GM23338 (cell line): ENCODE data around the gene TMEM134. TPM values are rescaled to one million over a fixed set of nuclear protein-coding genes. Genes with fewer than 3 reads are reported as not detected.

Experiments used
- ATAC-seq: fragments of 200-7000 bp; cut with Tn5 transposase; 3 replicates; pipeline ENCODE4 v1.9.1; 2020
- DNase-seq: peaks from one replicate; pipeline ENCODE4 v3.0.0-alpha.2; 2015; ENCODE audit warnings: low spot score
- H2AFZ ChIP-seq: fragments of 200-600 bp; sonication (generic); 2 replicates; pipeline ENCODE4 v1.8.0; 2016; ENCODE audit warnings: antibody characterized with exemption, mild to moderate bottlenecking, moderate library complexity
- H3F3A ChIP-seq: fragments of 200-600 bp; sonication (generic); replicated peaks from 2 replicates; pipeline ENCODE4 v1.8.0; 2017; ENCODE audit warnings: antibody characterized with exemption, mixed run types, low read depth
- H3K27ac ChIP-seq: fragments of 200-600 bp; sonication (generic); 2 replicates; pipeline ENCODE4 v1.6.1; 2016; ENCODE audit warnings: low read depth
- H3K27me3 ChIP-seq: fragments of 200-600 bp; sonication (generic); 2 replicates; pipeline ENCODE4 v1.8.0; 2016; ENCODE audit warnings: mild to moderate bottlenecking, mixed run types, moderate library complexity; ENCODE audit not compliant: insufficient read depth
- H3K36me3 ChIP-seq: fragments of 200-600 bp; sonication (generic); 2 replicates; pipeline ENCODE4 v1.8.0; 2016; ENCODE audit warnings: mild to moderate bottlenecking; ENCODE audit not compliant: insufficient read depth
- H3K4me1 ChIP-seq: fragments of 200-600 bp; sonication (generic); 2 replicates; pipeline ENCODE4 v1.8.0; 2016; ENCODE audit warnings: mild to moderate bottlenecking, moderate library complexity; ENCODE audit not compliant: insufficient read depth
- H3K4me2 ChIP-seq: fragments of 200-600 bp; sonication (generic); 2 replicates; pipeline ENCODE4 v1.7.1; 2017; ENCODE audit warnings: mixed run types
- H3K4me3 ChIP-seq: fragments of 200-600 bp; sonication (generic); 2 replicates; pipeline ENCODE4 v1.6.1; 2016; ENCODE audit warnings: mixed run types
- H3K79me2 ChIP-seq: fragments of 200-600 bp; sonication (generic); replicated peaks from 2 replicates; pipeline ENCODE4 v1.8.0; 2017; ENCODE audit warnings: mild to moderate bottlenecking; ENCODE audit not compliant: insufficient read depth
- H3K9me2 ChIP-seq: fragments of 200-600 bp; sonication (generic); 2 replicates; pipeline ENCODE4 v1.8.0; 2017; ENCODE audit not compliant: insufficient read depth
- H4K20me1 ChIP-seq: fragments of 200-600 bp; sonication (generic); replicated peaks from 2 replicates; pipeline ENCODE4 v1.8.0; 2017; ENCODE audit warnings: mild to moderate bottlenecking; ENCODE audit not compliant: insufficient read depth
- H3K27ac Mint-ChIP-seq: 2 replicates; pipeline ENCODE4 v1.8.0; 2020; ENCODE audit warnings: inconsistent platforms, mild to moderate bottlenecking, moderate library complexity, mixed read lengths
- H3K27me3 Mint-ChIP-seq: 3 replicates; pipeline ENCODE4 v1.8.0; 2022; ENCODE audit warnings: low read depth, mild to moderate bottlenecking, moderate library complexity, mixed read lengths, inconsistent platforms; ENCODE audit not compliant: insufficient read depth, poor library complexity
- H3K36me3 Mint-ChIP-seq: 3 replicates; pipeline ENCODE4 v1.8.0; 2021; ENCODE audit warnings: low read depth, mild to moderate bottlenecking, inconsistent platforms, moderate library complexity, mixed read lengths
- H3K4me1 Mint-ChIP-seq: 3 replicates; pipeline ENCODE4 v1.8.0; 2020; ENCODE audit warnings: mild to moderate bottlenecking, inconsistent platforms, mixed read lengths
- H3K4me3 Mint-ChIP-seq: 3 replicates; pipeline ENCODE4 v1.8.0; 2021; ENCODE audit warnings: moderate library complexity, mild to moderate bottlenecking, inconsistent platforms, mixed read lengths
- H3K9me3 Mint-ChIP-seq: 3 replicates; pipeline ENCODE4 v1.8.0; 2020; ENCODE audit warnings: moderate library complexity, mild to moderate bottlenecking, inconsistent platforms, mixed read lengths
- CREB1 ChIP-seq: fragments of 250-450 bp; sonication (Bioruptor Pico); IDR thresholded peaks from 2 replicates; pipeline ENCODE4 v1.5.0; 2020; ENCODE audit warnings: low read depth, mild to moderate bottlenecking, moderate library complexity
- EZH2phosphoT487 ChIP-seq: fragments of 200-600 bp; sonication (generic); IDR thresholded peaks from one replicate; pipeline ENCODE4 v1.8.1; 2018; ENCODE audit warnings: antibody characterized with exemption; ENCODE audit not compliant: unreplicated experiment
- NANOG ChIP-seq: IDR thresholded peaks from 2 replicates; pipeline ENCODE4 v1.6.1; 2016; ENCODE audit warnings: antibody characterized with exemption, borderline replicate concordance
- ZNF462 ChIP-seq: fragments of 250-450 bp; sonication (Bioruptor Pico); IDR thresholded peaks from 2 replicates; pipeline ENCODE4 v1.5.0; 2020; ENCODE audit warnings: mild to moderate bottlenecking, moderate library complexity
- polyA plus RNA-seq: library from polyadenylated mRNA; unstranded; fragments of >200 nt; fragmentation: Nextera tagmentation; extraction: Ambion mirVana; gene quantifications from 2 replicates; pipeline ENCODE4 v1.2.1, GENCODE V29; 2016
- total RNA-seq: library from RNA; depleted of rRNA; stranded (reverse); fragments of >200 nt; shearing (Covaris generic); gene quantifications from 2 replicates; pipeline ENCODE4 v1.2.3, GENCODE V29; 2014
- TF ChIP-seq, protein P1 (sequence below), 2 experiments: fragments of 200-600 bp in 1 of 2; sonication (generic) in 1 of 2; conservative IDR thresholded peaks; 2 replicates each; pipeline versions ENCODE4 v1.5.1 to v1.6.1; 2016 to 2017; ENCODE audit warnings: antibody characterized with exemption in 2 of 2, low read depth in 2 of 2, mild to moderate bottlenecking in 2 of 2, moderate library complexity in 1 of 2
- TF ChIP-seq, protein P2 (sequence below): IDR thresholded peaks from 2 replicates; pipeline ENCODE4 v1.6.1; 2016; ENCODE audit warnings: antibody characterized with exemption

The TMEM134 gene
- total and polyA plus RNA-seq, 2 experiments from 2014 or later, result 61.4 to 69.2 TPM

DNA sequence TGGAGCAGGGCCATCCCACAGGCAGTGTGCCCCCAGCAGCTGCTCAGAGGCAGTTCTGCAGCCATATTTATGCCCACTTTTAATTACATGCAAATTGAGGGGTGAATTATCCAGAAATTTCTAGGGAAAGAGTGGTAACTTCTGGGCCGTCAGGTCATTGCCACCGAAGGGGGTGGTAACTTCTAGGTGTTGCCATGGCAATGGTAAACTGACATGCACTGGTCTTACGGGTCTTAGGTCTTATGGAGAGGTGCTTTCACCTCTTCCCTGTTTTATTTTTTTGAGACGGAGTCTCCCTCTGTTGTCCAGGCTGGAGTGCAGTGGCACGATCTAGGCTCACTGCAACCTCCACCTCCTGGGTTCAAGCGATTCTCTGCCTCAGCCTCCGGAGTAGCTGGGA is 3.8 kb upstream of the TMEM134 start:
- Histone ChIP-seq H3K27me3 (no peaks in the 10 kb centered on the region), H3K9me2 (no peaks in the 10 kb centered on the region), H3K27ac (no peak overlapping the region), H3F3A (no peaks in the 10 kb centered on the region), H3K79me2 (no peaks in the 10 kb centered on the region), H3K4me1 (peaks cover 5% of the 10 kb centered on the region; the same call in 1 of the 2 replicates), H2AFZ (no peak overlapping the region), H3K36me3 (no peaks in the 10 kb centered on the region), H3K4me3 (no peak overlapping the region), H4K20me1 (no peaks in the 10 kb centered on the region), H3K4me2 (no peak overlapping the region)
- DNase-seq (no peak), ATAC-seq (no peak)
- no peak overlapping the region for H3K4me3 Mint-ChIP-seq
- TF ChIP-seq EZH2phosphoT487 (no peak), CREB1 (CRISPR knock-in tag) (no peak)
- TF ChIP-seq, protein P1, sequence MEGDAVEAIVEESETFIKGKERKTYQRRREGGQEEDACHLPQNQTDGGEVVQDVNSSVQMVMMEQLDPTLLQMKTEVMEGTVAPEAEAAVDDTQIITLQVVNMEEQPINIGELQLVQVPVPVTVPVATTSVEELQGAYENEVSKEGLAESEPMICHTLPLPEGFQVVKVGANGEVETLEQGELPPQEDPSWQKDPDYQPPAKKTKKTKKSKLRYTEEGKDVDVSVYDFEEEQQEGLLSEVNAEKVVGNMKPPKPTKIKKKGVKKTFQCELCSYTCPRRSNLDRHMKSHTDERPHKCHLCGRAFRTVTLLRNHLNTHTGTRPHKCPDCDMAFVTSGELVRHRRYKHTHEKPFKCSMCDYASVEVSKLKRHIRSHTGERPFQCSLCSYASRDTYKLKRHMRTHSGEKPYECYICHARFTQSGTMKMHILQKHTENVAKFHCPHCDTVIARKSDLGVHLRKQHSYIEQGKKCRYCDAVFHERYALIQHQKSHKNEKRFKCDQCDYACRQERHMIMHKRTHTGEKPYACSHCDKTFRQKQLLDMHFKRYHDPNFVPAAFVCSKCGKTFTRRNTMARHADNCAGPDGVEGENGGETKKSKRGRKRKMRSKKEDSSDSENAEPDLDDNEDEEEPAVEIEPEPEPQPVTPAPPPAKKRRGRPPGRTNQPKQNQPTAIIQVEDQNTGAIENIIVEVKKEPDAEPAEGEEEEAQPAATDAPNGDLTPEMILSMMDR (conservative IDR thresholded peaks at IDR 0.05; ENCODE audit: low read depth in 2 of 2), result no peak
- H3K9me3 Mint-ChIP-seq, result peaks cover 4% of the 10 kb centered on the region; the same call in 2 of the 3 replicates
- no peaks in the 10 kb centered on the region for H3K36me3 Mint-ChIP-seq
- peaks cover 10% of the 10 kb centered on the region for H3K27me3 Mint-ChIP-seq
- H3K4me1 Mint-ChIP-seq, result no peaks in the 10 kb centered on the region; the same call in none of the 3 replicates
- no peak overlapping the region for H3K27ac Mint-ChIP-seq

- H3K27me3 Mint-ChIP-seq, result peaks cover 16% of the 10 kb centered on the region
- no peak for ATAC-seq
- no peak overlapping the region for H3K4me3 Mint-ChIP-seq
- no peak overlapping the region for H3K4me3 ChIP-seq
- no peak overlapping the region for H2AFZ ChIP-seq
- DNase-seq, result no peak
- H3K4me2 ChIP-seq, result no peak overlapping the region
- peaks cover 6% of the 10 kb centered on the region; the same call in 1 of the 2 replicates for H3K4me1 ChIP-seq
- H3K79me2 ChIP-seq, result peaks cover 3% of the 10 kb centered on the region; the same call in 1 of the 2 replicates
- H4K20me1 ChIP-seq, result no peaks in the 10 kb centered on the region
- no peaks in the 10 kb centered on the region; the same call in 2 of the 3 replicates for H3K36me3 Mint-ChIP-seq
- no peak overlapping the region for H3K27ac ChIP-seq
- no peaks in the 10 kb centered on the region for H3K9me2 ChIP-seq
- H3F3A ChIP-seq, result no peaks in the 10 kb centered on the region
- H3K27ac Mint-ChIP-seq, result no peak overlapping the region
- H3K36me3 ChIP-seq, result no peaks in the 10 kb centered on the region
- H3K27me3 ChIP-seq, result no peaks in the 10 kb centered on the region
- H3K4me1 Mint-ChIP-seq, result peaks cover 7% of the 10 kb centered on the region
- H3K9me3 Mint-ChIP-seq, result no peaks in the 10 kb centered on the region
- TF ChIP-seq, protein P2, sequence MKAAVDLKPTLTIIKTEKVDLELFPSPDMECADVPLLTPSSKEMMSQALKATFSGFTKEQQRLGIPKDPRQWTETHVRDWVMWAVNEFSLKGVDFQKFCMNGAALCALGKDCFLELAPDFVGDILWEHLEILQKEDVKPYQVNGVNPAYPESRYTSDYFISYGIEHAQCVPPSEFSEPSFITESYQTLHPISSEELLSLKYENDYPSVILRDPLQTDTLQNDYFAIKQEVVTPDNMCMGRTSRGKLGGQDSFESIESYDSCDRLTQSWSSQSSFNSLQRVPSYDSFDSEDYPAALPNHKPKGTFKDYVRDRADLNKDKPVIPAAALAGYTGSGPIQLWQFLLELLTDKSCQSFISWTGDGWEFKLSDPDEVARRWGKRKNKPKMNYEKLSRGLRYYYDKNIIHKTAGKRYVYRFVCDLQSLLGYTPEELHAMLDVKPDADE, result no peak
- TF ChIP-seq ZNF462 (CRISPR knock-in tag) (no peak), NANOG (no peak), CREB1 (CRISPR knock-in tag) (no peak)
- TF ChIP-seq, protein P1 (conservative IDR thresholded peaks at IDR 0.05; ENCODE audit: low read depth in 2 of 2), result no peak
Observed at GRCh38 chr11:67470337-67471002, 1.4 kb upstream of the TMEM134 start.
